IMR-90 (cell line): ENCODE measurements around the gene SYT5. TPM values are rescaled to one million over a fixed set of nuclear protein-coding genes. Genes with fewer than 3 reads are reported as not detected.

ENCODE experiments used
- ATAC-seq: fragments of 200-7000 bp; cut with Tn5 transposase; 2 replicates; pipeline ENCODE4 v1.9.1; 2020; ENCODE audit warnings: low read depth, mild to moderate bottlenecking, moderate library complexity
- BruUV-seq: library from RNA; stranded (reverse); fragments of 400-500 nt; replicated peaks from 2 replicates; lab custom pipeline; 2021; lab: Mats Ljungman, UMichigan
- CTCF ChIA-PET: fragments of 300-600 bp; formaldehyde crosslinking; extraction: SDS; loops from one replicate; lab custom pipeline; 2021; ENCODE audit warnings: antibody characterized with exemption; lab: Yijun Ruan, JAX
- POLR2A ChIA-PET: fragments of 300-600 bp; sonication (Branson Sonifier 250); formaldehyde crosslinking; loops from one replicate; lab custom pipeline; 2022; ENCODE audit warnings: antibody characterized with exemption; ENCODE audit not compliant: unreplicated experiment; lab: Charles Lee
- DNase-seq: peaks from one replicate; pipeline ENCODE4 v3.0.0; 2013
- H2AFZ ChIP-seq: replicated peaks from 2 replicates; pipeline ENCODE3; 2013; ENCODE audit warnings: low read length, mild to moderate bottlenecking; ENCODE audit not compliant: poor library complexity
- H2AK5ac ChIP-seq: 2 replicates; pipeline ENCODE4 v1.6.1; 2013; ENCODE audit warnings: low read depth, low read length, inconsistent platforms
- H2AK9ac ChIP-seq: replicated peaks from 2 replicates; pipeline ENCODE3; 2013; ENCODE audit warnings: mild to moderate bottlenecking, low read depth, low read length, moderate library complexity; ENCODE audit not compliant: poor library complexity
- H2BK120ac ChIP-seq: 2 replicates; pipeline ENCODE4 v1.6.1; 2013; ENCODE audit warnings: low read depth, low read length, inconsistent platforms
- H2BK15ac ChIP-seq: 3 replicates; pipeline ENCODE4 v1.6.1; 2013; ENCODE audit warnings: low read depth, low read length, inconsistent platforms
- H2BK20ac ChIP-seq: 2 replicates; pipeline ENCODE4 v1.6.1; 2013; ENCODE audit warnings: low read depth, mild to moderate bottlenecking, inconsistent platforms, low read length, moderate library complexity
- H2BK5ac ChIP-seq: 2 replicates; pipeline ENCODE4 v1.6.1; 2013; ENCODE audit warnings: mild to moderate bottlenecking, low read depth, low read length, inconsistent platforms; ENCODE audit not compliant: poor library complexity, severe bottlenecking
- H3K14ac ChIP-seq: replicated peaks from 2 replicates; pipeline ENCODE4 v1.6.1; 2013; ENCODE audit warnings: low read depth, low read length, inconsistent platforms
- H3K18ac ChIP-seq: 2 replicates; pipeline ENCODE4 v1.6.1; 2013; ENCODE audit warnings: low read depth, low read length, control low read depth
- H3K23ac ChIP-seq: 2 replicates; pipeline ENCODE4 v1.6.1; 2013; ENCODE audit warnings: low read depth, low read length, inconsistent platforms
- H3K27ac ChIP-seq: 2 replicates; pipeline ENCODE4 v1.5.1; 2013; ENCODE audit warnings: mild to moderate bottlenecking, control low read depth, low read length; ENCODE audit not compliant: insufficient read depth
- H3K27me3 ChIP-seq: 2 replicates; pipeline ENCODE4 v1.6.1; 2013; ENCODE audit warnings: low read length; ENCODE audit not compliant: control insufficient read depth, insufficient read depth
- H3K36me3 ChIP-seq: 2 replicates; pipeline ENCODE4 v1.6.1; 2013; ENCODE audit warnings: low read length, mixed read lengths; ENCODE audit not compliant: control insufficient read depth, insufficient read depth
- H3K4ac ChIP-seq: 2 replicates; pipeline ENCODE4 v1.6.1; 2013; ENCODE audit warnings: low read depth, low read length, inconsistent platforms
- H3K4me1 ChIP-seq: 2 replicates; pipeline ENCODE4 v1.6.1; 2013; ENCODE audit warnings: low read length, mixed read lengths; ENCODE audit not compliant: control insufficient read depth, insufficient read depth
- H3K4me2 ChIP-seq: 2 replicates; pipeline ENCODE4 v1.6.1; 2013; ENCODE audit warnings: low read depth, mild to moderate bottlenecking, control low read depth, low read length, moderate library complexity
- H3K4me3 ChIP-seq: 2 replicates; pipeline ENCODE4 v1.5.1; 2013; ENCODE audit warnings: low read depth, mild to moderate bottlenecking, control low read depth, low read length, moderate library complexity; ENCODE audit not compliant: insufficient read depth
- H3K56ac ChIP-seq: 2 replicates; pipeline ENCODE4 v1.6.1; 2013; ENCODE audit warnings: low read length, inconsistent platforms; ENCODE audit not compliant: insufficient read depth; ENCODE audit errors: extremely low read depth
- H3K79me1 ChIP-seq, 2 experiments: 2 replicates each; pipeline ENCODE4 v1.6.1; 2013; ENCODE audit warnings: low read length in 2 of 2, inconsistent platforms in 1 of 2, low read depth in 1 of 2
- H3K9ac ChIP-seq: 2 replicates; pipeline ENCODE4 v1.6.1; 2013; ENCODE audit warnings: low read depth, low read length, control low read depth
- H3K9me1 ChIP-seq: 2 replicates; pipeline ENCODE4 v1.6.1; 2013; ENCODE audit warnings: low read length, inconsistent platforms; ENCODE audit not compliant: insufficient read depth
- H3K9me3 ChIP-seq: 2 replicates; pipeline ENCODE4 v1.6.1; 2013; ENCODE audit warnings: low read length; ENCODE audit not compliant: control insufficient read depth, insufficient read depth
- H4K20me1 ChIP-seq: 2 replicates; pipeline ENCODE4 v1.6.1; 2013; ENCODE audit warnings: low read length, inconsistent platforms; ENCODE audit not compliant: insufficient read depth
- H4K5ac ChIP-seq: 2 replicates; pipeline ENCODE4 v1.6.1; 2013; ENCODE audit warnings: mild to moderate bottlenecking, low read depth, low read length, control low read depth
- H4K8ac ChIP-seq, 2 experiments: 2 replicates each; pipeline ENCODE4 v1.6.1; 2013; ENCODE audit warnings: low read depth in 2 of 2, low read length in 2 of 2, control low read depth in 1 of 2, inconsistent platforms in 1 of 2
- H4K91ac ChIP-seq: 2 replicates; pipeline ENCODE4 v1.6.1; 2013; ENCODE audit warnings: low read depth, low read length, inconsistent platforms; ENCODE audit not compliant: insufficient read depth
- BHLHE40 ChIP-seq: fragments of 150-350 bp; IDR thresholded peaks from 2 replicates; pipeline ENCODE4 v1.6.1; 2016; ENCODE audit warnings: mild to moderate bottlenecking, low read depth, low read length
- CEBPB ChIP-seq: IDR thresholded peaks from 2 replicates; pipeline ENCODE4 v1.6.1; 2012; ENCODE audit warnings: low read depth, low read length, improper control_type of control experiment
- CHD1 ChIP-seq: IDR thresholded peaks from 2 replicates; pipeline ENCODE4 v1.6.1; 2012; ENCODE audit warnings: low read depth, low read length, improper control_type of control experiment
- FOS ChIP-seq: fragments of 150-350 bp; IDR thresholded peaks from 2 replicates; pipeline ENCODE4 v1.6.1; 2016; ENCODE audit warnings: low read depth, low read length
- MAFK ChIP-seq: IDR thresholded peaks from 2 replicates; pipeline ENCODE4 v1.6.1; 2012; ENCODE audit warnings: low read depth, low read length, improper control_type of control experiment
- MAZ ChIP-seq: IDR thresholded peaks from 2 replicates; pipeline ENCODE4 v1.6.1; 2012; ENCODE audit warnings: low read depth, mild to moderate bottlenecking, low read length, improper control_type of control experiment, moderate library complexity, borderline replicate concordance
- MXI1 ChIP-seq: IDR thresholded peaks from 2 replicates; pipeline ENCODE4 v1.6.1; 2012; ENCODE audit warnings: low read depth, mild to moderate bottlenecking, low read length, moderate library complexity, borderline replicate concordance
- NFE2L2 ChIP-seq: fragments of 150-350 bp; IDR thresholded peaks from 2 replicates; pipeline ENCODE4 v1.6.1; 2016; ENCODE audit warnings: low read depth, mild to moderate bottlenecking, low read length
- POLR2A ChIP-seq: IDR thresholded peaks from 2 replicates; pipeline ENCODE4 v1.6.1; 2012; ENCODE audit warnings: mild to moderate bottlenecking, low read depth, low read length
- RAD21 ChIP-seq: IDR thresholded peaks from 2 replicates; pipeline ENCODE4 v1.6.1; 2012; ENCODE audit warnings: low read length, improper control_type of control experiment
- RCOR1 ChIP-seq: IDR thresholded peaks from 2 replicates; pipeline ENCODE4 v1.6.1; 2012; ENCODE audit warnings: mild to moderate bottlenecking, low read length, improper control_type of control experiment; ENCODE audit not compliant: insufficient replicate concordance
- RFX5 ChIP-seq: IDR thresholded peaks from 2 replicates; pipeline ENCODE4 v1.8.0; 2012; ENCODE audit warnings: low read depth, mild to moderate bottlenecking, low read length, moderate library complexity
- SMC3 ChIP-seq: fragments of 150-350 bp; IDR thresholded peaks from 2 replicates; pipeline ENCODE4 v1.6.1; 2016; ENCODE audit warnings: low read depth, mild to moderate bottlenecking, antibody characterized with exemption, low read length, moderate library complexity
- WGBS, 2 experiments: methylation state at CpG; one replicate each; pipeline versions ENCODE4 v1.1.5 to v1.1.7; 2013; ENCODE audit warnings: missing lambda C conversion rate in 2 of 2; ENCODE audit not compliant: insufficient read length in 1 of 2; ENCODE audit errors: extremely low coverage in 2 of 2; 5-methylcytosine and 5-hydroxymethylcytosine counted together
- dilution Hi-C: fragments of 300-500 bp; cut with HindIII; formaldehyde crosslinking; loops from one replicate; pipeline ENCODE4 v1.14.3; 2018; ENCODE audit warnings: low sequenced_read_pairs; ENCODE audit not compliant: unreplicated experiment
- in situ Hi-C: fragments of 300-500 bp; cut with MboI; formaldehyde crosslinking; loops from 3 replicates; pipeline ENCODE4 v1.14.3; 2019; ENCODE audit warnings: low sequenced_read_pairs, inconsistent platforms, mixed read lengths
- intact Hi-C: fragments of 100-400 bp; cut with micrococcal nuclease; formaldehyde crosslinking; loops from 2 replicates; pipeline ENCODE4 v1.10.0; 2022
- polyA plus RNA-seq, 3 experiments: library from polyadenylated mRNA; depleted of rRNA; stranded (reverse); fragments of >200 nt; gene quantifications; 2 replicates each; pipeline ENCODE4 v1.2.3, GENCODE V29; 2012; ENCODE audit warnings: low replicate concordance in 1 of 3
- total RNA-seq: library from RNA; depleted of rRNA; stranded (reverse); fragments of >200 nt; gene quantifications from 2 replicates; pipeline ENCODE4 v1.2.3, GENCODE V29; 2012
- TF ChIP-seq, protein P1 (sequence below): fragments of 150-350 bp; IDR thresholded peaks from 2 replicates; pipeline ENCODE4 v1.6.1; 2016; ENCODE audit warnings: low read depth, mild to moderate bottlenecking, low read length, moderate library complexity, borderline replicate concordance
- TF ChIP-seq, protein P2 (sequence below): conservative IDR thresholded peaks from 2 replicates; pipeline ENCODE4 v1.5.1; 2012; ENCODE audit warnings: mild to moderate bottlenecking, low read depth, low read length, improper control_type of control experiment
- TF ChIP-seq, protein P3 (sequence below): fragments of 150-350 bp; IDR thresholded peaks from 2 replicates; pipeline ENCODE4 v1.6.1; 2017; ENCODE audit warnings: mild to moderate bottlenecking, antibody characterized with exemption, low read length, low read depth

SYT5 gene
- total and polyA plus RNA-seq, 2 of the 4 experiments (the other 2 are of a cell fraction) = under 0.01 to 0.15 TPM

- dilution Hi-C loops = no loop called here
- no peak overlapping the region for H4K5ac ChIP-seq
- no peak overlapping the region for H3K56ac ChIP-seq
- H4K20me1 ChIP-seq = peaks cover 8% of the 10 kb centered on the region; the same call in 1 of the 2 replicates
- no peak overlapping the region for H2AK9ac ChIP-seq
- H3K18ac ChIP-seq = no peak overlapping the region
- no peak overlapping the region for H4K91ac ChIP-seq
- H3K9ac ChIP-seq = no peak overlapping the region
- no peak overlapping the region for H4K8ac ChIP-seq
- no peak for TF ChIP-seq CEBPB
- TF ChIP-seq, protein P1, sequence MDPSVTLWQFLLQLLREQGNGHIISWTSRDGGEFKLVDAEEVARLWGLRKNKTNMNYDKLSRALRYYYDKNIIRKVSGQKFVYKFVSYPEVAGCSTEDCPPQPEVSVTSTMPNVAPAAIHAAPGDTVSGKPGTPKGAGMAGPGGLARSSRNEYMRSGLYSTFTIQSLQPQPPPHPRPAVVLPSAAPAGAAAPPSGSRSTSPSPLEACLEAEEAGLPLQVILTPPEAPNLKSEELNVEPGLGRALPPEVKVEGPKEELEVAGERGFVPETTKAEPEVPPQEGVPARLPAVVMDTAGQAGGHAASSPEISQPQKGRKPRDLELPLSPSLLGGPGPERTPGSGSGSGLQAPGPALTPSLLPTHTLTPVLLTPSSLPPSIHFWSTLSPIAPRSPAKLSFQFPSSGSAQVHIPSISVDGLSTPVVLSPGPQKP = no peak
- no peak for TF ChIP-seq POLR2A
- no peak for TF ChIP-seq SMC3
- TF ChIP-seq, protein P2, sequence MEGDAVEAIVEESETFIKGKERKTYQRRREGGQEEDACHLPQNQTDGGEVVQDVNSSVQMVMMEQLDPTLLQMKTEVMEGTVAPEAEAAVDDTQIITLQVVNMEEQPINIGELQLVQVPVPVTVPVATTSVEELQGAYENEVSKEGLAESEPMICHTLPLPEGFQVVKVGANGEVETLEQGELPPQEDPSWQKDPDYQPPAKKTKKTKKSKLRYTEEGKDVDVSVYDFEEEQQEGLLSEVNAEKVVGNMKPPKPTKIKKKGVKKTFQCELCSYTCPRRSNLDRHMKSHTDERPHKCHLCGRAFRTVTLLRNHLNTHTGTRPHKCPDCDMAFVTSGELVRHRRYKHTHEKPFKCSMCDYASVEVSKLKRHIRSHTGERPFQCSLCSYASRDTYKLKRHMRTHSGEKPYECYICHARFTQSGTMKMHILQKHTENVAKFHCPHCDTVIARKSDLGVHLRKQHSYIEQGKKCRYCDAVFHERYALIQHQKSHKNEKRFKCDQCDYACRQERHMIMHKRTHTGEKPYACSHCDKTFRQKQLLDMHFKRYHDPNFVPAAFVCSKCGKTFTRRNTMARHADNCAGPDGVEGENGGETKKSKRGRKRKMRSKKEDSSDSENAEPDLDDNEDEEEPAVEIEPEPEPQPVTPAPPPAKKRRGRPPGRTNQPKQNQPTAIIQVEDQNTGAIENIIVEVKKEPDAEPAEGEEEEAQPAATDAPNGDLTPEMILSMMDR = no peak
- no peak for TF ChIP-seq BHLHE40
- no peak for TF ChIP-seq RCOR1
- no peak for TF ChIP-seq MXI1
- no peak for TF ChIP-seq FOS
- no peak for TF ChIP-seq MAZ
- TF ChIP-seq RFX5 = no peak
- no peak for TF ChIP-seq CHD1
- no peak for TF ChIP-seq NFE2L2
- TF ChIP-seq MAFK = no peak
- TF ChIP-seq, protein P3, sequence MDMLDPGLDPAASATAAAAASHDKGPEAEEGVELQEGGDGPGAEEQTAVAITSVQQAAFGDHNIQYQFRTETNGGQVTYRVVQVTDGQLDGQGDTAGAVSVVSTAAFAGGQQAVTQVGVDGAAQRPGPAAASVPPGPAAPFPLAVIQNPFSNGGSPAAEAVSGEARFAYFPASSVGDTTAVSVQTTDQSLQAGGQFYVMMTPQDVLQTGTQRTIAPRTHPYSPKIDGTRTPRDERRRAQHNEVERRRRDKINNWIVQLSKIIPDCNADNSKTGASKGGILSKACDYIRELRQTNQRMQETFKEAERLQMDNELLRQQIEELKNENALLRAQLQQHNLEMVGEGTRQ = no peak
- TF ChIP-seq RAD21 = no peak
- H2BK15ac ChIP-seq = no peak overlapping the region
- no TSS peak for BruUV-seq
- H3K79me1 ChIP-seq = no peaks in the 10 kb centered on the region
- H2BK20ac ChIP-seq = no peak overlapping the region
- no peak overlapping the region for H3K27ac ChIP-seq
- no peaks in the 10 kb centered on the region for H3K9me1 ChIP-seq
- ChIA-PET CTCF (no interaction called here), POLR2A (no interaction called here)
- no peak overlapping the region for H3K23ac ChIP-seq
- H3K4me2 ChIP-seq = no peak overlapping the region
- H3K9me3 ChIP-seq = no peaks in the 10 kb centered on the region
- peaks cover 4% of the 10 kb centered on the region for H3K4me1 ChIP-seq
- H3K4ac ChIP-seq = no peak overlapping the region
- H3K27me3 ChIP-seq = peaks cover 37% of the 10 kb centered on the region
- H3K4me3 ChIP-seq = no peak overlapping the region
- H2AFZ ChIP-seq = no peak overlapping the region
- no peak overlapping the region for H2AK5ac ChIP-seq
- no peak overlapping the region for H2BK5ac ChIP-seq
- DNase-seq = no peak
- intact Hi-C loops = no loop called here
- in situ Hi-C loops = no loop called here
- ATAC-seq = no peak
- no peak overlapping the region for H2BK120ac ChIP-seq
- no peak overlapping the region for H3K14ac ChIP-seq
- H3K36me3 ChIP-seq = no peaks in the 10 kb centered on the region
- WGBS, 2 experiments = 67% methylated on average over 10 of the region's 20 CpGs; no CpG with 5 or more reads in 1 of the 2 experiments
Measured at GRCh38 chr19:55181740-55182139, 1.7 kb upstream of the SYT5 start.
